ENCODE measurements around the gene MMRN1.

Gene MMRN1

GRCh38 chr4:89894649-89895550 is at the start of gene MMRN1:
MMRN1 (plus strand) TSS chr4:89894854; CDS start chr4:89894972, 118 bp downstream.
- no peak within 1 kb of the TSS for H3K4me3 ChIP-seq (ENCODE audit: control insufficient read depth, low read depth, low read length)
- TF ChIP-seq CTCF (conservative IDR thresholded peaks at IDR 0.05; ENCODE audit: control insufficient read depth, insufficient read depth, low read depth, low read length): no peak
- DNase-seq (ENCODE audit: low read depth): no peak

GRCh38 chr4:89847571-89848325 is 46.9 kb upstream of the MMRN1 start:
- no peak overlapping the region for H3K4me3 ChIP-seq (ENCODE audit: control insufficient read depth, low read depth, low read length)
- no peak for TF ChIP-seq CTCF (conservative IDR thresholded peaks at IDR 0.05; ENCODE audit: control insufficient read depth, insufficient read depth, low read depth, low read length)
- no peak for DNase-seq (ENCODE audit: low read depth)

- no peak for TF ChIP-seq CTCF (conservative IDR thresholded peaks at IDR 0.05; ENCODE audit: control insufficient read depth, insufficient read depth, low read depth, low read length)
- no peak overlapping the region for H3K4me3 ChIP-seq (ENCODE audit: control insufficient read depth, low read depth, low read length)
- no peak for DNase-seq (ENCODE audit: low read depth)
These were observed 39.4 kb upstream of the MMRN1 start for GRCh38 chr4:89855236-89855635.

- no peak overlapping the region for H3K4me3 ChIP-seq (ENCODE audit: control insufficient read depth, low read depth, low read length)
- no peak for TF ChIP-seq CTCF (conservative IDR thresholded peaks at IDR 0.05; ENCODE audit: control insufficient read depth, insufficient read depth, low read depth, low read length)
- DNase-seq (ENCODE audit: low read depth): no peak
These were observed 33.7 kb upstream of the MMRN1 start for GRCh38 chr4:89860971-89861370.

GRCh38 chr4:89863533-89863932 is 31.1 kb upstream of the MMRN1 start:
- no peak overlapping the region for H3K4me3 ChIP-seq (ENCODE audit: control insufficient read depth, low read depth, low read length)
- DNase-seq (ENCODE audit: low read depth): no peak
- no peak for TF ChIP-seq CTCF (conservative IDR thresholded peaks at IDR 0.05; ENCODE audit: control insufficient read depth, insufficient read depth, low read depth, low read length)

GRCh38 chr4:89868276-89868675 is 26.4 kb upstream of the MMRN1 start:
- no peak for DNase-seq (ENCODE audit: low read depth)
- no peak overlapping the region for H3K4me3 ChIP-seq (ENCODE audit: control insufficient read depth, low read depth, low read length)
- TF ChIP-seq CTCF (conservative IDR thresholded peaks at IDR 0.05; ENCODE audit: control insufficient read depth, insufficient read depth, low read depth, low read length): no peak
